Osteocyte (in vitro differentiated cells): ENCODE results near the gene IGSF21. TPM values are rescaled to one million over a fixed set of nuclear protein-coding genes. Genes with fewer than 3 reads are reported as not detected.

Source experiments
- DNase-seq: peaks from one replicate; pipeline ENCODE4 v3.0.0; 2021; ENCODE audit warnings: mixed read lengths; ENCODE audit not compliant: unreplicated experiment; ENCODE audit errors: extremely low spot score
- H3K27ac Mint-ChIP-seq: one replicate; pipeline ENCODE4 v1.8.0; 2021; ENCODE audit warnings: mild to moderate bottlenecking, mixed read lengths; ENCODE audit not compliant: unreplicated experiment
- H3K27me3 Mint-ChIP-seq: one replicate; pipeline ENCODE4 v1.8.0; 2021; ENCODE audit warnings: mixed read lengths; ENCODE audit not compliant: unreplicated experiment
- H3K36me3 Mint-ChIP-seq: one replicate; pipeline ENCODE4 v1.8.0; 2021; ENCODE audit warnings: mixed read lengths; ENCODE audit not compliant: unreplicated experiment
- H3K4me1 Mint-ChIP-seq: one replicate; pipeline ENCODE4 v1.8.0; 2021; ENCODE audit warnings: mixed read lengths; ENCODE audit not compliant: unreplicated experiment
- H3K4me3 Mint-ChIP-seq: one replicate; pipeline ENCODE4 v1.8.0; 2021; ENCODE audit warnings: mild to moderate bottlenecking, moderate library complexity, mixed read lengths; ENCODE audit not compliant: unreplicated experiment
- H3K9me3 Mint-ChIP-seq: one replicate; pipeline ENCODE4 v1.8.0; 2021; ENCODE audit warnings: mixed read lengths; ENCODE audit not compliant: unreplicated experiment
- CTCF ChIP-seq: fragments of 200-600 bp; sonication (generic); IDR thresholded peaks from 2 replicates; pipeline ENCODE4 v1.5.0; 2021; ENCODE audit warnings: antibody characterized with exemption, mild to moderate bottlenecking, moderate library complexity
- total RNA-seq: library from RNA; stranded (reverse); gene quantifications from 2 replicates; pipeline ENCODE4 v1.2.1, GENCODE V29; 2021

The IGSF21 gene
- total RNA-seq, 1 donor from 2014 or later = not detected

- Mint-ChIP-seq H3K4me3 (no peak overlapping the region), H3K36me3 (no peaks in the 10 kb centered on the region), H3K4me1 (no peaks in the 10 kb centered on the region), H3K27ac (no peak overlapping the region), H3K27me3 (no peaks in the 10 kb centered on the region), H3K9me3 (no peaks in the 10 kb centered on the region)
- DNase-seq = no peak
- TF ChIP-seq CTCF = no peak
Observed at GRCh38 chr1:18148461-18148860, 40.9 kb downstream of the IGSF21 start.

GRCh38 chr1:18149027-18149641 is 41.5 kb downstream of the IGSF21 start:
- Mint-ChIP-seq H3K27ac (no peak overlapping the region), H3K4me1 (no peaks in the 10 kb centered on the region), H3K4me3 (no peak overlapping the region), H3K27me3 (no peaks in the 10 kb centered on the region), H3K9me3 (no peaks in the 10 kb centered on the region), H3K36me3 (no peaks in the 10 kb centered on the region)
- TF ChIP-seq CTCF = no peak
- DNase-seq = no peak

- Mint-ChIP-seq H3K9me3 (no peaks in the 10 kb centered on the region), H3K36me3 (no peaks in the 10 kb centered on the region), H3K27me3 (no peaks in the 10 kb centered on the region), H3K4me3 (no peak overlapping the region), H3K27ac (no peak overlapping the region), H3K4me1 (no peaks in the 10 kb centered on the region)
- TF ChIP-seq CTCF = no peak
- DNase-seq = no peak
Observed at GRCh38 chr1:18151436-18152122, 44.0 kb downstream of the IGSF21 start.

DNA sequence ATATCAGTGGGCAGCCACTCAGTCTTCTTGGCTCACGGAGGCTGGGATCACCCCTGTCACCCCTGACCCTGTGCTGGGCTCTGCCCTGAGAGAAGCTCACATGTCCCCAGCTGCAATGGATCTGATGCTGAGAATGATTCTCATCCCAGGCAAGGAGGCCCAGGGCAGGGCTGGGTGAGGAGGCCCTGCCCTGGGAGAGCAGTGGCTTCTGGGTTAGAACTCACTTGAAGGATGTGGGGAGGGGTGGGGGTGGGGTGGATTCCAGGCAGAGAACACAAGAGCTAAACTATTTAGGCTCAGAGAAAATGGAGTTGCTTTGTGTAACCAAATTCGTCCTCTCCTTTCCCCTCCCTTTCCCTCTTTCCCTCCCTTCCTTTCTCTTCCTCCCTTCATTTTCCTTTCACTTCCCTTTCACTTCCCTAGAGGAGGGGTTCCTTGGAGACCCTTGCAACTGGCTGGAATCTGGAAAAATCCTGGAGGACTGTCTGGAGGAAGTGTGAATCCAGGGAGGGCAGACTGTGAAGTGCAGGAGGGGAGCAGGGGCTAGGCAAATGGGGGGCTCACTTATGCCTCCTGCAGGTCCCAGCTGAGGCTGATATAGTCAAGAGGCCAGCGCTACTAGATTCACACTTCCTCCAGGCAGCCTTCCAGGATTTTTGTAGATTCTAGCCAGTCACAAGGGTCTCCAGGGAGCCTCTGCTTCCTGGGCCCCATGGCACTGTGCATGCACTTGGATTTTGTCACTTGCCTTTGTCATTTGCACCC is 47.0 kb downstream of the IGSF21 start:
- Mint-ChIP-seq H3K27me3 (no peaks in the 10 kb centered on the region), H3K4me1 (no peaks in the 10 kb centered on the region), H3K9me3 (no peaks in the 10 kb centered on the region), H3K27ac (no peak overlapping the region), H3K36me3 (no peaks in the 10 kb centered on the region), H3K4me3 (no peak overlapping the region)
- TF ChIP-seq CTCF = no peak
- DNase-seq = no peak

- Mint-ChIP-seq H3K27ac (no peak overlapping the region), H3K9me3 (no peaks in the 10 kb centered on the region), H3K36me3 (no peaks in the 10 kb centered on the region), H3K27me3 (no peaks in the 10 kb centered on the region), H3K4me1 (no peaks in the 10 kb centered on the region), H3K4me3 (no peak overlapping the region)
- DNase-seq = no peak
- no peak for TF ChIP-seq CTCF
Observed at GRCh38 chr1:18155881-18156385, 48.3 kb downstream of the IGSF21 start.
